ENCODE data around the gene RXFP3. TPM values are rescaled to one million over a fixed set of nuclear protein-coding genes. Genes with fewer than 3 reads are reported as not detected.

RXFP3 gene
- total and polyA plus RNA-seq, 2 of the 8 experiments (the other 6 are each of a cell fraction or from before 2014, with no cell fraction given): 0.15 TPM; not detected in 1

DNA sequence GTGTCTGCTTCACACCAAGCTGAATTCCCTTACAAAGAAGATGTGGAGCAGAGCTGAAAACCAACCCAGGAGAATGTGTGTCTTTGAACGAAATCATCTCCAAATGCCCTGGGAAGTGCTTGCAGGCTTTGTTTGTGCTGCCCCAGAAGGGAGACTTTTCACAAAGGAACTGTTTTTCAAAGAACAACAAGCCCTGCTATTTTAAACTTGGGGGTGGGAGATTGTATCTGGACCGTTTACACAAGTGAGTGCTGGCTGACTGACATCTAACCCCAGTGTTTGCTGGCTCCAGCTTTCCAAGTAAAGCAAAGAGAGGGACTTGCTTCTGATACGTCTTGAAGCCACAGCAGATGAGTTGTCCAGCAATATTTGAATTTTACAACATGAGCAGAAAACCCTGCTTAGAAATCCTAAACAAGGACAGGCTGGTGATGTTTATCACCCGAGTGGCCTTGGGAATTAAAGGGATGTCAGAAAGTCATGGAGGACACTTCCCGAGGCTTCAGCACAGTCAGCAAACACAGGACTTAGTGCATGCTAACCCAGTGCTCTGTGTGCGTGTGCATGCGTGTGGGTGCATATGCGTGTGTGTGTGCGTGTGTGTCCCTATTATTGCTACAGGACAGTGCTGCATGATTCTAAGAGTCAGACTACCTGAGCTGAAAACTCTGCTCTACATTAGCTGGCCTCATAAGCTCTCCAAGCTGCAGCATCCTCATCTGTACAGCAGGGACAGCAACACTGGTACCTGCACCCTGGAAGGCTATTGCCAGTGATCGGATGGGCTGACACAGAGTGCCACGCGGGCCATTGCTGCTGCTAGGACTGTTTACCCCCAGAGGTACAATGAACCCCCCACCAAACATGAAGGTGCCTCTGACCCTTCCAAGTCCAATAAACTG is 45.8 kb upstream of the RXFP3 start (continued):
- TF ChIP-seq, protein P1, sequence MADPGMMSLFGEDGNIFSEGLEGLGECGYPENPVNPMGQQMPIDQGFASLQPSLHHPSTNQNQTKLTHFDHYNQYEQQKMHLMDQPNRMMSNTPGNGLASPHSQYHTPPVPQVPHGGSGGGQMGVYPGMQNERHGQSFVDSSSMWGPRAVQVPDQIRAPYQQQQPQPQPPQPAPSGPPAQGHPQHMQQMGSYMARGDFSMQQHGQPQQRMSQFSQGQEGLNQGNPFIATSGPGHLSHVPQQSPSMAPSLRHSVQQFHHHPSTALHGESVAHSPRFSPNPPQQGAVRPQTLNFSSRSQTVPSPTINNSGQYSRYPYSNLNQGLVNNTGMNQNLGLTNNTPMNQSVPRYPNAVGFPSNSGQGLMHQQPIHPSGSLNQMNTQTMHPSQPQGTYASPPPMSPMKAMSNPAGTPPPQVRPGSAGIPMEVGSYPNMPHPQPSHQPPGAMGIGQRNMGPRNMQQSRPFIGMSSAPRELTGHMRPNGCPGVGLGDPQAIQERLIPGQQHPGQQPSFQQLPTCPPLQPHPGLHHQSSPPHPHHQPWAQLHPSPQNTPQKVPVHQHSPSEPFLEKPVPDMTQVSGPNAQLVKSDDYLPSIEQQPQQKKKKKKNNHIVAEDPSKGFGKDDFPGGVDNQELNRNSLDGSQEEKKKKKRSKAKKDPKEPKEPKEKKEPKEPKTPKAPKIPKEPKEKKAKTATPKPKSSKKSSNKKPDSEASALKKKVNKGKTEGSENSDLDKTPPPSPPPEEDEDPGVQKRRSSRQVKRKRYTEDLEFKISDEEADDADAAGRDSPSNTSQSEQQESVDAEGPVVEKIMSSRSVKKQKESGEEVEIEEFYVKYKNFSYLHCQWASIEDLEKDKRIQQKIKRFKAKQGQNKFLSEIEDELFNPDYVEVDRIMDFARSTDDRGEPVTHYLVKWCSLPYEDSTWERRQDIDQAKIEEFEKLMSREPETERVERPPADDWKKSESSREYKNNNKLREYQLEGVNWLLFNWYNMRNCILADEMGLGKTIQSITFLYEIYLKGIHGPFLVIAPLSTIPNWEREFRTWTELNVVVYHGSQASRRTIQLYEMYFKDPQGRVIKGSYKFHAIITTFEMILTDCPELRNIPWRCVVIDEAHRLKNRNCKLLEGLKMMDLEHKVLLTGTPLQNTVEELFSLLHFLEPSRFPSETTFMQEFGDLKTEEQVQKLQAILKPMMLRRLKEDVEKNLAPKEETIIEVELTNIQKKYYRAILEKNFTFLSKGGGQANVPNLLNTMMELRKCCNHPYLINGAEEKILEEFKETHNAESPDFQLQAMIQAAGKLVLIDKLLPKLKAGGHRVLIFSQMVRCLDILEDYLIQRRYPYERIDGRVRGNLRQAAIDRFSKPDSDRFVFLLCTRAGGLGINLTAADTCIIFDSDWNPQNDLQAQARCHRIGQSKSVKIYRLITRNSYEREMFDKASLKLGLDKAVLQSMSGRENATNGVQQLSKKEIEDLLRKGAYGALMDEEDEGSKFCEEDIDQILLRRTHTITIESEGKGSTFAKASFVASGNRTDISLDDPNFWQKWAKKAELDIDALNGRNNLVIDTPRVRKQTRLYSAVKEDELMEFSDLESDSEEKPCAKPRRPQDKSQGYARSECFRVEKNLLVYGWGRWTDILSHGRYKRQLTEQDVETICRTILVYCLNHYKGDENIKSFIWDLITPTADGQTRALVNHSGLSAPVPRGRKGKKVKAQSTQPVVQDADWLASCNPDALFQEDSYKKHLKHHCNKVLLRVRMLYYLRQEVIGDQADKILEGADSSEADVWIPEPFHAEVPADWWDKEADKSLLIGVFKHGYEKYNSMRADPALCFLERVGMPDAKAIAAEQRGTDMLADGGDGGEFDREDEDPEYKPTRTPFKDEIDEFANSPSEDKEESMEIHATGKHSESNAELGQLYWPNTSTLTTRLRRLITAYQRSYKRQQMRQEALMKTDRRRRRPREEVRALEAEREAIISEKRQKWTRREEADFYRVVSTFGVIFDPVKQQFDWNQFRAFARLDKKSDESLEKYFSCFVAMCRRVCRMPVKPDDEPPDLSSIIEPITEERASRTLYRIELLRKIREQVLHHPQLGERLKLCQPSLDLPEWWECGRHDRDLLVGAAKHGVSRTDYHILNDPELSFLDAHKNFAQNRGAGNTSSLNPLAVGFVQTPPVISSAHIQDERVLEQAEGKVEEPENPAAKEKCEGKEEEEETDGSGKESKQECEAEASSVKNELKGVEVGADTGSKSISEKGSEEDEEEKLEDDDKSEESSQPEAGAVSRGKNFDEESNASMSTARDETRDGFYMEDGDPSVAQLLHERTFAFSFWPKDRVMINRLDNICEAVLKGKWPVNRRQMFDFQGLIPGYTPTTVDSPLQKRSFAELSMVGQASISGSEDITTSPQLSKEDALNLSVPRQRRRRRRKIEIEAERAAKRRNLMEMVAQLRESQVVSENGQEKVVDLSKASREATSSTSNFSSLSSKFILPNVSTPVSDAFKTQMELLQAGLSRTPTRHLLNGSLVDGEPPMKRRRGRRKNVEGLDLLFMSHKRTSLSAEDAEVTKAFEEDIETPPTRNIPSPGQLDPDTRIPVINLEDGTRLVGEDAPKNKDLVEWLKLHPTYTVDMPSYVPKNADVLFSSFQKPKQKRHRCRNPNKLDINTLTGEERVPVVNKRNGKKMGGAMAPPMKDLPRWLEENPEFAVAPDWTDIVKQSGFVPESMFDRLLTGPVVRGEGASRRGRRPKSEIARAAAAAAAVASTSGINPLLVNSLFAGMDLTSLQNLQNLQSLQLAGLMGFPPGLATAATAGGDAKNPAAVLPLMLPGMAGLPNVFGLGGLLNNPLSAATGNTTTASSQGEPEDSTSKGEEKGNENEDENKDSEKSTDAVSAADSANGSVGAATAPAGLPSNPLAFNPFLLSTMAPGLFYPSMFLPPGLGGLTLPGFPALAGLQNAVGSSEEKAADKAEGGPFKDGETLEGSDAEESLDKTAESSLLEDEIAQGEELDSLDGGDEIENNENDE (IDR thresholded peaks at IDR 0.05; ENCODE audit: insufficient replicate concordance, low read length): no peak
- TF ChIP-seq, protein P2, sequence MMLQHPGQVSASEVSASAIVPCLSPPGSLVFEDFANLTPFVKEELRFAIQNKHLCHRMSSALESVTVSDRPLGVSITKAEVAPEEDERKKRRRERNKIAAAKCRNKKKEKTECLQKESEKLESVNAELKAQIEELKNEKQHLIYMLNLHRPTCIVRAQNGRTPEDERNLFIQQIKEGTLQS (IDR thresholded peaks at IDR 0.05; ENCODE audit: insufficient read depth, low read depth, low read length): no peak
- 0 out of 2 replicates have a peak, but pooled peaks have one; percentile 36 for TF ChIP-seq TAF1 (IDR thresholded peaks at IDR 0.05; ENCODE audit: low read depth, low read length)
- TF ChIP-seq BRCA1 (IDR thresholded peaks at IDR 0.05; ENCODE audit: low read depth, low read length): no peak
- TF ChIP-seq CHD1 (IDR thresholded peaks at IDR 0.05; ENCODE audit: low read depth, low read length): no peak
- TF ChIP-seq ASH2L (IDR thresholded peaks at IDR 0.05; ENCODE audit: low read length): no peak
- no peak for TF ChIP-seq TAF7 (optimal IDR thresholded peaks at IDR 0.05; ENCODE audit: borderline replicate concordance, low read depth, low read length)
